GM12878 (cell line): ENCODE results near the gene C21orf58. TPM values are rescaled to one million over a fixed set of nuclear protein-coding genes. Genes with fewer than 3 reads are reported as not detected.

Experiments used
- ATAC-seq: fragments of 200-7000 bp; cut with Tn5 transposase; 3 replicates; pipeline ENCODE4 v1.9.1; 2020; ENCODE audit warnings: mild to moderate bottlenecking, moderate library complexity
- BruUV-seq: library from RNA; stranded (reverse); fragments of 400-500 nt; replicated peaks from 2 replicates; lab custom pipeline; 2021; lab: Mats Ljungman, UMichigan
- CTCF ChIA-PET: fragments of 300-600 bp; sonication (Branson Sonifier 250); formaldehyde crosslinking; extraction: SDS; loops from one replicate; lab custom pipeline; 2021; ENCODE audit warnings: inconsistent platforms; lab: Yijun Ruan, JAX
- POLR2A ChIA-PET: fragments of 350-600 bp; formaldehyde crosslinking; extraction: SDS; loops from one replicate; lab custom pipeline; 2021; ENCODE audit warnings: inconsistent platforms; lab: Charles Lee
- RAD21 ChIA-PET: fragments of 300-600 bp; sonication (Branson Sonifier 250); formaldehyde crosslinking; loops from one replicate; lab custom pipeline; 2023; ENCODE audit warnings: antibody characterized with exemption; ENCODE audit not compliant: unreplicated experiment; lab: Charles Lee
- SMC1A ChIA-PET: fragments of 300-600 bp; sonication (Branson Sonifier 250); formaldehyde crosslinking; loops from one replicate; lab custom pipeline; 2023; ENCODE audit not compliant: unreplicated experiment, uncharacterized antibody; lab: Charles Lee
- DNase-seq: peaks from one replicate; pipeline ENCODE4 v3.0.0-alpha.2; 2011; ENCODE audit warnings: low read depth, low spot score
- FAIRE-seq: peaks from 3 replicates; lab custom pipeline; 2011; peaks lifted over from hg19 to GRCh38; lab: Jason Lieb, UNC
- H2AFZ ChIP-seq: 2 replicates; pipeline ENCODE4 v1.6.0; 2011; ENCODE audit warnings: low read depth, low read length, control low read depth; ENCODE audit not compliant: control insufficient read depth
- H3K27ac ChIP-seq: 2 replicates; pipeline ENCODE4 v1.5.1; 2011; ENCODE audit warnings: control low read depth; ENCODE audit not compliant: control insufficient read depth, insufficient read depth
- H3K27me3 ChIP-seq, 2 experiments: replicated peaks in 1 of 2; 2 replicates each; pipeline versions ENCODE4 v1.6.0 to v1.6.1; 2011; ENCODE audit warnings: low read length in 1 of 2; ENCODE audit not compliant: control insufficient read depth in 2 of 2, insufficient read depth in 2 of 2
- H3K36me3 ChIP-seq, 2 experiments: 2 replicates each; pipeline ENCODE4 v1.5.1; 2011; ENCODE audit warnings: low read length in 1 of 2; ENCODE audit not compliant: control insufficient read depth in 2 of 2, insufficient read depth in 2 of 2
- H3K4me1 ChIP-seq: 2 replicates; pipeline ENCODE4 v1.6.1; 2011; ENCODE audit warnings: mild to moderate bottlenecking, low read length, moderate library complexity, mixed read lengths; ENCODE audit not compliant: control insufficient read depth, insufficient read depth
- H3K4me2 ChIP-seq: 2 replicates; pipeline ENCODE4 v1.6.0; 2011; ENCODE audit warnings: control low read depth; ENCODE audit not compliant: control insufficient read depth, insufficient read depth
- H3K4me3 ChIP-seq: fragments of 200-600 bp; sonication (generic); 2 replicates; pipeline ENCODE4 v1.5.1; 2016
- H3K79me2 ChIP-seq: 2 replicates; pipeline ENCODE4 v1.6.0; 2011; ENCODE audit warnings: low read length; ENCODE audit not compliant: control insufficient read depth, insufficient read depth
- H3K9ac ChIP-seq: 2 replicates; pipeline ENCODE4 v1.8.0; 2011; ENCODE audit warnings: low read length, control low read depth, mixed read lengths; ENCODE audit not compliant: control insufficient read depth, insufficient read depth
- H3K9me3 ChIP-seq: replicated peaks from 3 replicates; pipeline ENCODE4 v1.5.1; 2011; ENCODE audit warnings: mild to moderate bottlenecking, low read length; ENCODE audit not compliant: control insufficient read depth, insufficient read depth
- H4K20me1 ChIP-seq: 2 replicates; pipeline ENCODE4 v1.6.0; 2011; ENCODE audit not compliant: control insufficient read depth, insufficient read depth
- ATF2 ChIP-seq: IDR thresholded peaks from 2 replicates; pipeline ENCODE4 v1.6.1; 2012; ENCODE audit warnings: low read length, inconsistent platforms
- BCL11A ChIP-seq: IDR thresholded peaks from 2 replicates; pipeline ENCODE4 v1.6.1; 2011; ENCODE audit warnings: low read depth, low read length
- NFYB ChIP-seq: IDR thresholded peaks from 2 replicates; pipeline ENCODE4 v1.6.1; 2011; ENCODE audit warnings: low read depth, mild to moderate bottlenecking, low read length, improper control_type of control experiment, moderate library complexity; ENCODE audit not compliant: insufficient read depth
- POLR2AphosphoS2 ChIP-seq: IDR thresholded peaks from 2 replicates; pipeline ENCODE4 v1.6.1; 2011; ENCODE audit warnings: low read depth, mild to moderate bottlenecking, low read length, improper control_type of control experiment, moderate library complexity
- SIX5 ChIP-seq: IDR thresholded peaks from 2 replicates; pipeline ENCODE4 v1.6.1; 2011; ENCODE audit warnings: mild to moderate bottlenecking, low read depth, low read length, moderate library complexity; ENCODE audit not compliant: severe bottlenecking
- SP1 ChIP-seq: IDR thresholded peaks from one replicate; pipeline ENCODE4 v1.6.1; 2011; ENCODE audit warnings: low read depth, low read length
- WGBS: methylation state at CpG from one replicate; pipeline ENCODE4 v1.1.6; 2016; ENCODE audit warnings: low lambda C conversion rate; ENCODE audit not compliant: insufficient replicate concordance, insufficient coverage; ENCODE audit errors: missing lambda C conversion rate; 5-methylcytosine and 5-hydroxymethylcytosine counted together
- in situ Hi-C: fragments of 300-500 bp; cut with MboI; formaldehyde crosslinking; loops from 9 replicates; pipeline ENCODE4 v1.14.3; 2018; ENCODE audit warnings: mixed read lengths
- intact Hi-C: fragments of 100-400 bp; cut with micrococcal nuclease; formaldehyde crosslinking; loops from one replicate; pipeline ENCODE4 v1.14.2; 2022; ENCODE audit not compliant: unreplicated experiment
- polyA plus RNA-seq, 11 experiments: library from polyadenylated mRNA; depleted of rRNA in 4 of 11; unstranded in 6 of 11; stranded (reverse) in 5 of 11; fragments of >200 nt; fragmentation: Nextera tagmentation in 4 of 11; fragmentation: Illumina TruSeq in 1 of 11; extraction: Ambion mirVana in 4 of 11; extraction: Trizol in 1 of 11; gene quantifications; 1 replicate in 1 of 11; 2 replicates in 10 of 11; pipeline versions ENCODE4 v1.2.1 to v1.2.3, GENCODE V29; 2011 to 2016; ENCODE audit warnings: inconsistent platforms in 2 of 11, missing spikeins in 2 of 11, low read depth in 1 of 11
- total RNA-seq, 4 experiments: library from RNA; depleted of rRNA in 3 of 4; stranded (reverse); fragments of >200 nt in 3 of 4; fragmentation: Illumina TruSeq in 1 of 4; extraction: Trizol in 1 of 4; gene quantifications; 2 replicates each; pipeline versions ENCODE4 v1.2.1 to v1.2.3, GENCODE V29; 2013 to 2021
- TF ChIP-seq, protein P1 (sequence below): fragments of 450-650 bp; IDR thresholded peaks from 2 replicates; pipeline ENCODE4 v1.6.1; 2016; ENCODE audit warnings: mild to moderate bottlenecking

The C21orf58 gene
- total and polyA plus RNA-seq, 10 of the 15 experiments (the other 5 are each of a cell fraction or from before 2014, with no cell fraction given) = 1.1 to 22.3 (median 11.8) TPM

DNA sequence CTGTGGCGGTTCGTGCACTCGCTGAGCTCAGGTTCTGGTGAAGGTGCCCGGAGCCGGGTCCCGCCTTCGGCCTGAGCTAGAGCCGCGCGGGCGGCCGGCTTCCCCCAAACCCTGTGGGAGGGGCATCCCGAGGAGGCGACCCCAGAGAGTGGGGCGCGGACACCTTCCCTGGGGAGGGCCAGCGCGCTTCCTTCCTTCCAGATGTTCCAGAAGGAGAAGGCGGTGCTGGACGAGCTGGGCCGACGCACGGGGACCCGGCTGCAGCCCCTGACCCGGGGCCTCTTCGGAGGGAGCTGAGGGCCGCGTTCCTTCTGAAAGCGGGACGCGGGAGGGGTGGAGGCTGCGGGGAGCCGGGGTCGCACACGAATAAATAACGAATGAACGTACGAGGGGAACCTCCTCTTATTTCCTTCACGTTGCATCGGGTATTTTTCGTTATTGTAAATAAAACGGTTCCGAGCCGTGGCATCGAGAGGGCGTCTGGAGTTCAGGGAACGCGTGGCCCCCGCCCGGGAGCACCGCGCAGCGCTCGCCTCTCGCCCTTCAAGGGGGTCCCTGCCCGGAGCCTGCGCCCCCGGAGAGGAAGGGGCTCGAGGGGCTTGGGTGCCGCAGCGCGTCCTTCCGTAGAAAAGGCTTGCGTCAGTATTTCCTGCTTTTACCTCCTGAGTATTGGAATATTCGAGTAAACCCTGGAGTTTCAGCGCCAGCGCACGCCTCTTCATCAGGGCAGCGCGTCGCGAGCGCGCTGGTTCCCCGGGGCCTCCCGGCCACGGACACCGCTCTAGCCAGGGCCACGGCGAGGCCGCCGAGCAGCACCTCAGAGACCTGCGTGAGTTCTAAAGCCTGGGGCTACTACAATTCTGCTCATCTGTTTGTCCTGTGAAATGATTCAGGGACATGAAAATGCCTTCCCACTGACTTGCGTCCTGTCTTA lies 26.1 kb downstream of the C21orf58 start:
- Histone ChIP-seq H3K27ac (no peak overlapping the region), H3K4me3 (no peak overlapping the region), H2AFZ (no peak overlapping the region), H3K79me2 (no peaks in the 10 kb centered on the region), H4K20me1 (no peaks in the 10 kb centered on the region), H3K4me1 (peaks cover 6% of the 10 kb centered on the region), H3K4me2 (no peak overlapping the region), H3K9ac (no peak overlapping the region), H3K27me3 (no peaks in the 10 kb centered on the region), H3K36me3 (peaks cover 3 to 10% of the 10 kb centered on the region in 2 experiments; a peak in 3 of 4 replicates)
- in situ Hi-C loops (no loop called here), intact Hi-C loops (no loop called here)
- SMC1A ChIA-PET = no interaction called here
- ATAC-seq (no peak), FAIRE-seq (no peak), DNase-seq (no peak)
- BruUV-seq = no TSS peak
- 51% methylated on average over 84 of the region's 84 CpGs for WGBS
- RAD21 ChIA-PET = no interaction called here
- CTCF ChIA-PET = no interaction called here
- TF ChIP-seq BCL11A = no peak
- TF ChIP-seq, all 136 proteins: peak for 0
- POLR2A ChIA-PET = no interaction called here
- H3K9me3 ChIP-seq = no peaks in the 10 kb centered on the region

GRCh38 chr21:46295996-46296752 lies 27.5 kb downstream of the C21orf58 start:
- Histone ChIP-seq H3K79me2 (no peaks in the 10 kb centered on the region), H3K4me1 (peaks cover 6% of the 10 kb centered on the region), H3K27ac (no peak overlapping the region), H2AFZ (no peak overlapping the region), H4K20me1 (no peaks in the 10 kb centered on the region), H3K4me3 (no peak overlapping the region), H3K9ac (no peak overlapping the region), H3K9me3 (peaks cover 11% of the 10 kb centered on the region; the same call in 2 of the 3 replicates), H3K36me3 (peaks cover 8 to 11% of the 10 kb centered on the region in 2 experiments; a peak in 3 of 4 replicates), H3K27me3 (no peaks in the 10 kb centered on the region), H3K4me2 (no peak overlapping the region)
- BruUV-seq = no TSS peak
- ChIA-PET CTCF (no interaction called here), SMC1A (no interaction called here), RAD21 (no interaction called here), POLR2A (no interaction called here)
- 86% methylated on average over 29 of the region's 29 CpGs for WGBS
- in situ Hi-C loops (no loop called here), intact Hi-C loops (no loop called here)
- ATAC-seq = no peak
- no peak for DNase-seq
- FAIRE-seq = no peak
- TF ChIP-seq POLR2AphosphoS2 (no peak), NFYB (no peak), SIX5 (no peak), ATF2 (no peak), SP1 (no peak)
- TF ChIP-seq, protein P1, sequence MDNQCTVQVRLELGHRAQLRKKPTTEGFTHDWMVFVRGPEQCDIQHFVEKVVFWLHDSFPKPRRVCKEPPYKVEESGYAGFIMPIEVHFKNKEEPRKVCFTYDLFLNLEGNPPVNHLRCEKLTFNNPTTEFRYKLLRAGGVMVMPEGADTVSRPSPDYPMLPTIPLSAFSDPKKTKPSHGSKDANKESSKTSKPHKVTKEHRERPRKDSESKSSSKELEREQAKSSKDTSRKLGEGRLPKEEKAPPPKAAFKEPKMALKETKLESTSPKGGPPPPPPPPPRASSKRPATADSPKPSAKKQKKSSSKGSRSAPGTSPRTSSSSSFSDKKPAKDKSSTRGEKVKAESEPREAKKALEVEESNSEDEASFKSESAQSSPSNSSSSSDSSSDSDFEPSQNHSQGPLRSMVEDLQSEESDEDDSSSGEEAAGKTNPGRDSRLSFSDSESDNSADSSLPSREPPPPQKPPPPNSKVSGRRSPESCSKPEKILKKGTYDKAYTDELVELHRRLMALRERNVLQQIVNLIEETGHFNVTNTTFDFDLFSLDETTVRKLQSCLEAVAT = no peak
